GM12892 (cell line): ENCODE data around the gene SLF2.

Experiments used
- DNase-seq: peaks from one replicate; pipeline ENCODE4 v3.0.0; 2011; ENCODE audit not compliant: insufficient read length
- FAIRE-seq: peaks from 2 replicates; lab custom pipeline; 2011; peaks lifted over from hg19 to GRCh38; lab: Jason Lieb, UNC
- POLR2A ChIP-seq: IDR thresholded peaks from 2 replicates; pipeline ENCODE4 v1.6.1; 2011; ENCODE audit warnings: low read depth, low read length, control low read depth
- POLR2AphosphoS5 ChIP-seq: IDR thresholded peaks from 2 replicates; pipeline ENCODE4 v1.6.1; 2011; ENCODE audit warnings: low read depth, low read length, control low read depth
- TAF1 ChIP-seq: IDR thresholded peaks from 2 replicates; pipeline ENCODE4 v1.6.1; 2011; ENCODE audit warnings: low read depth, mild to moderate bottlenecking, control low read depth, low read length, borderline replicate concordance

The SLF2 gene

GRCh38 chr10:101013365-101013825, 100.6 kb downstream of the SLF2 start:
- TF ChIP-seq POLR2A (no peak), POLR2AphosphoS5 (no peak), TAF1 (no peak)
- no peak for FAIRE-seq
- no peak for DNase-seq

GRCh38 chr10:101014230-101014884, 101.6 kb downstream of the SLF2 start:
- TF ChIP-seq TAF1 (no peak), POLR2AphosphoS5 (no peak), POLR2A (no peak)
- FAIRE-seq (peak; percentile 83), DNase-seq (peak; percentile 76)
